ENCODE measurements around the gene TRIML1.

Gene TRIML1

DNA sequence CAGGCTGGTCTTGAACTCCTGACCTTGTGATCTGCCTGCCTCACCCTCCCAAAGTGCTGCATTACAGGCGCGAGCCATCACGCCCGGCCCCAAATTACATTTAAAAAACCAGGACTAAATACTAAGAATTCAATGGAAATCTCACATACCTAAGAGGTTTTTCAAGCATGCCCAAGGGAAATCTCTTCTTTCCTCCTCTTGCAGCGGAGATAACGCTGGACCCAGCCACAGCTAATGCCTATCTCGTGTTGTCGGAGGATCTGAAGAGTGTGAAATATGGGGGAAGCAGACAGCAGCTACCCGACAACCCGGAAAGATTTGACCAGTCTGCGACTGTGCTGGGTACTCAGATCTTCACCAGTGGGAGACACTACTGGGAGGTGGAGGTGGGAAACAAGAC, 7.4 kb downstream of the TRIML1 start:
- TF ChIP-seq TEAD4 (IDR thresholded peaks at IDR 0.05), result no peak
- TF ChIP-seq TAF1 (IDR thresholded peaks at IDR 0.05; ENCODE audit: low read depth), result no peak
- TF ChIP-seq YY1 (IDR thresholded peaks at IDR 0.05; ENCODE audit: low read depth), result no peak
- no peak for TF ChIP-seq CREB1 (IDR thresholded peaks at IDR 0.05; ENCODE audit: low read depth)
- TF ChIP-seq, protein P1, sequence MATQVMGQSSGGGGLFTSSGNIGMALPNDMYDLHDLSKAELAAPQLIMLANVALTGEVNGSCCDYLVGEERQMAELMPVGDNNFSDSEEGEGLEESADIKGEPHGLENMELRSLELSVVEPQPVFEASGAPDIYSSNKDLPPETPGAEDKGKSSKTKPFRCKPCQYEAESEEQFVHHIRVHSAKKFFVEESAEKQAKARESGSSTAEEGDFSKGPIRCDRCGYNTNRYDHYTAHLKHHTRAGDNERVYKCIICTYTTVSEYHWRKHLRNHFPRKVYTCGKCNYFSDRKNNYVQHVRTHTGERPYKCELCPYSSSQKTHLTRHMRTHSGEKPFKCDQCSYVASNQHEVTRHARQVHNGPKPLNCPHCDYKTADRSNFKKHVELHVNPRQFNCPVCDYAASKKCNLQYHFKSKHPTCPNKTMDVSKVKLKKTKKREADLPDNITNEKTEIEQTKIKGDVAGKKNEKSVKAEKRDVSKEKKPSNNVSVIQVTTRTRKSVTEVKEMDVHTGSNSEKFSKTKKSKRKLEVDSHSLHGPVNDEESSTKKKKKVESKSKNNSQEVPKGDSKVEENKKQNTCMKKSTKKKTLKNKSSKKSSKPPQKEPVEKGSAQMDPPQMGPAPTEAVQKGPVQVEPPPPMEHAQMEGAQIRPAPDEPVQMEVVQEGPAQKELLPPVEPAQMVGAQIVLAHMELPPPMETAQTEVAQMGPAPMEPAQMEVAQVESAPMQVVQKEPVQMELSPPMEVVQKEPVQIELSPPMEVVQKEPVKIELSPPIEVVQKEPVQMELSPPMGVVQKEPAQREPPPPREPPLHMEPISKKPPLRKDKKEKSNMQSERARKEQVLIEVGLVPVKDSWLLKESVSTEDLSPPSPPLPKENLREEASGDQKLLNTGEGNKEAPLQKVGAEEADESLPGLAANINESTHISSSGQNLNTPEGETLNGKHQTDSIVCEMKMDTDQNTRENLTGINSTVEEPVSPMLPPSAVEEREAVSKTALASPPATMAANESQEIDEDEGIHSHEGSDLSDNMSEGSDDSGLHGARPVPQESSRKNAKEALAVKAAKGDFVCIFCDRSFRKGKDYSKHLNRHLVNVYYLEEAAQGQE (IDR thresholded peaks at IDR 0.05; ENCODE audit: low read depth), result no peak
- TF ChIP-seq EGR1 (IDR thresholded peaks at IDR 0.05), result no peak
- TF ChIP-seq TCF12 (IDR thresholded peaks at IDR 0.05; ENCODE audit: low read depth), result no peak
- TF ChIP-seq, protein P2, sequence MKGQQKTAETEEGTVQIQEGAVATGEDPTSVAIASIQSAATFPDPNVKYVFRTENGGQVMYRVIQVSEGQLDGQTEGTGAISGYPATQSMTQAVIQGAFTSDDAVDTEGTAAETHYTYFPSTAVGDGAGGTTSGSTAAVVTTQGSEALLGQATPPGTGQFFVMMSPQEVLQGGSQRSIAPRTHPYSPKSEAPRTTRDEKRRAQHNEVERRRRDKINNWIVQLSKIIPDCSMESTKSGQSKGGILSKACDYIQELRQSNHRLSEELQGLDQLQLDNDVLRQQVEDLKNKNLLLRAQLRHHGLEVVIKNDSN (IDR thresholded peaks at IDR 0.05), result no peak
- no peak for TF ChIP-seq FOXM1 (IDR thresholded peaks at IDR 0.05; ENCODE audit: borderline replicate concordance, low read depth)

DNA sequence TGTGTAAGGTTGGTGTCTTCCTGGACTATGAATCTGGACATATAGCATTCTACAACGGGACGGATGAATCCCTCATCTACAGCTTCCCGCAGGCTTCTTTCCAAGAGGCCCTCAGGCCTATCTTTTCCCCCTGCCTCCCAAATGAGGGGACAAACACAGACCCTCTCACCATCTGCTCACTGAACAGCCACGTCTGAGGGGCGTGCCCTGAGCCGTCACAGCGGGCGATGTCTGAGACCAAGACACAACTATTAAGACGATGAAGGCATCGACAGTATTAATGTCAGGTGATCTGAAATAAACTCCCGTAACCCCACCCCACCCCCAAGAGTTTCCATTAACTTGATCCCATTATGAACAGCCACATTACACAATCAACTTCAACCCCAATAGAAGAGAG, 7.9 kb downstream of the TRIML1 start:
- TF ChIP-seq, protein P1 (IDR thresholded peaks at IDR 0.05; ENCODE audit: low read depth), result no peak
- TF ChIP-seq YY1 (IDR thresholded peaks at IDR 0.05; ENCODE audit: low read depth) (no peak), EP300 (IDR thresholded peaks at IDR 0.05; ENCODE audit: borderline replicate concordance) (no peak), TAF1 (IDR thresholded peaks at IDR 0.05; ENCODE audit: low read depth) (no peak), CEBPB (IDR thresholded peaks at IDR 0.05) (no peak), CREB1 (IDR thresholded peaks at IDR 0.05; ENCODE audit: low read depth) (no peak), EGR1 (IDR thresholded peaks at IDR 0.05) (no peak), FOXM1 (IDR thresholded peaks at IDR 0.05; ENCODE audit: borderline replicate concordance, low read depth) (no peak), TEAD4 (IDR thresholded peaks at IDR 0.05) (no peak), RAD21 (IDR thresholded peaks at IDR 0.05; ENCODE audit: low read depth) (no peak), ZBTB7A (IDR thresholded peaks at IDR 0.05; ENCODE audit: low read depth) (no peak), NFIC (IDR thresholded peaks at IDR 0.05) (no peak), TCF12 (IDR thresholded peaks at IDR 0.05; ENCODE audit: low read depth) (no peak)
- TF ChIP-seq, protein P2 (IDR thresholded peaks at IDR 0.05), result no peak
- TF ChIP-seq, protein P3, sequence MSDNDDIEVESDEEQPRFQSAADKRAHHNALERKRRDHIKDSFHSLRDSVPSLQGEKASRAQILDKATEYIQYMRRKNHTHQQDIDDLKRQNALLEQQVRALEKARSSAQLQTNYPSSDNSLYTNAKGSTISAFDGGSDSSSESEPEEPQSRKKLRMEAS (IDR thresholded peaks at IDR 0.05), result no peak

GRCh38 chr4:188147776-188148175, 8.5 kb downstream of the TRIML1 start:
- TF ChIP-seq YY1 (IDR thresholded peaks at IDR 0.05; ENCODE audit: low read depth), result no peak
- TF ChIP-seq, protein P2 (IDR thresholded peaks at IDR 0.05), result no peak
- TF ChIP-seq, protein P3 (IDR thresholded peaks at IDR 0.05), result no peak
- no peak for TF ChIP-seq NFIC (IDR thresholded peaks at IDR 0.05)
- no peak for TF ChIP-seq TCF12 (IDR thresholded peaks at IDR 0.05; ENCODE audit: low read depth)
- no peak for TF ChIP-seq TAF1 (IDR thresholded peaks at IDR 0.05; ENCODE audit: low read depth)
- no peak for TF ChIP-seq TEAD4 (IDR thresholded peaks at IDR 0.05)
- no peak for TF ChIP-seq CREB1 (IDR thresholded peaks at IDR 0.05; ENCODE audit: low read depth)
- no peak for TF ChIP-seq CEBPB (IDR thresholded peaks at IDR 0.05)
- TF ChIP-seq ZBTB7A (IDR thresholded peaks at IDR 0.05; ENCODE audit: low read depth), result no peak
- TF ChIP-seq FOXM1 (IDR thresholded peaks at IDR 0.05; ENCODE audit: borderline replicate concordance, low read depth), result no peak
- no peak for TF ChIP-seq RAD21 (IDR thresholded peaks at IDR 0.05; ENCODE audit: low read depth)
- no peak for TF ChIP-seq EP300 (IDR thresholded peaks at IDR 0.05; ENCODE audit: borderline replicate concordance)
- no peak for TF ChIP-seq EGR1 (IDR thresholded peaks at IDR 0.05)
- TF ChIP-seq, protein P1 (IDR thresholded peaks at IDR 0.05; ENCODE audit: low read depth), result no peak
